ENCODE results near the gene TMEM92.

Gene TMEM92

GRCh38 chr17:50289278-50289677, 15.0 kb downstream of the TMEM92 start:
- TF ChIP-seq, protein P1, sequence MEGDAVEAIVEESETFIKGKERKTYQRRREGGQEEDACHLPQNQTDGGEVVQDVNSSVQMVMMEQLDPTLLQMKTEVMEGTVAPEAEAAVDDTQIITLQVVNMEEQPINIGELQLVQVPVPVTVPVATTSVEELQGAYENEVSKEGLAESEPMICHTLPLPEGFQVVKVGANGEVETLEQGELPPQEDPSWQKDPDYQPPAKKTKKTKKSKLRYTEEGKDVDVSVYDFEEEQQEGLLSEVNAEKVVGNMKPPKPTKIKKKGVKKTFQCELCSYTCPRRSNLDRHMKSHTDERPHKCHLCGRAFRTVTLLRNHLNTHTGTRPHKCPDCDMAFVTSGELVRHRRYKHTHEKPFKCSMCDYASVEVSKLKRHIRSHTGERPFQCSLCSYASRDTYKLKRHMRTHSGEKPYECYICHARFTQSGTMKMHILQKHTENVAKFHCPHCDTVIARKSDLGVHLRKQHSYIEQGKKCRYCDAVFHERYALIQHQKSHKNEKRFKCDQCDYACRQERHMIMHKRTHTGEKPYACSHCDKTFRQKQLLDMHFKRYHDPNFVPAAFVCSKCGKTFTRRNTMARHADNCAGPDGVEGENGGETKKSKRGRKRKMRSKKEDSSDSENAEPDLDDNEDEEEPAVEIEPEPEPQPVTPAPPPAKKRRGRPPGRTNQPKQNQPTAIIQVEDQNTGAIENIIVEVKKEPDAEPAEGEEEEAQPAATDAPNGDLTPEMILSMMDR (IDR thresholded peaks at IDR 0.05; ENCODE audit: low read depth, low read length, missing control alignments), result no peak
- no peak for DNase-seq
- Histone ChIP-seq H3K36me3 (replicated peaks) (no peaks in the 10 kb centered on the region), H3K27ac (peak overlapping the region; percentile 87), H3K27me3 (replicated peaks) (no peaks in the 10 kb centered on the region), H3K4me3 (ENCODE audit: low read depth, low read length) (peak overlapping the region; percentile 46)
- in situ Hi-C loops (cut with HindIII; ENCODE audit: low pct_ligation_motif_present, low sequenced_read_pairs), result no loop called here

DNA sequence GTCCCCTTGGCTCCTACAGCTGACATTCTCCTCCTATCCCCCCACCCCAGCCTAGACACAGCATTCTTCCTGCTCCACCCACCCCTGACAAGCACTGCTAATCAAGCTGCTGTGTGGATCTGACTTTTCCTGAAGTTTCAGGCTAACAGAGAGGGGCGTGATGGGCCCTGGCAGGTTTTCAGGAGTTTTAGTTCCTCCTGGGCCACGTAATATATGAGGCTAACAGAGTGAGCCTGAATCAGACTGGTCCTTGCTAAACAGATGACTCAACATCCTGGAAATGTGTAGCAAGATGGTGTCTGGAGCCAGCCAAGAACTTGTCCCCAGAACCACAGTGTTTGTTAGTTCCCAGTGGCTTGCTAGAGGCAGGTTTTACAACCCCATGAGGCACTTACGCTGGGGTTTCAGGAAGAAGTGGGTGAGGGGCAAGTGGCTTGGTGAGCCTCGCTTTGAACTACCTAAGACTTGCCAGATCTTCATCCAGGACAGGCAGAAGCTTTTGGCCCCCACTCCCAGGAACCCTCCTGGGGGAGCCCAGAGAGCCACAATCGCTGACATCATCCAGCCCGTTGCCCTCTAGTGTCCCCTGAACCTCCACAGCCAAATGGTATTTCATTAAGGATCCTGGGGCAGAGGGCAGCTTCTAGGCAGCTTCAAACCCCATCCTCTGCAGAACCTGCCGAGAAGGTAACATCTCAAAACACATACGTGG, 15.9 kb downstream of the TMEM92 start:
- peak overlapping the region; percentile 87 for H3K27ac ChIP-seq
- peak; percentile 93 for DNase-seq
- in situ Hi-C loops (cut with HindIII; ENCODE audit: low pct_ligation_motif_present, low sequenced_read_pairs), result no loop called here
- TF ChIP-seq, protein P1 (IDR thresholded peaks at IDR 0.05; ENCODE audit: low read depth, low read length, missing control alignments), result no peak
- H3K36me3 ChIP-seq (replicated peaks), result no peaks in the 10 kb centered on the region
- peak overlapping the region; percentile 46 for H3K4me3 ChIP-seq (ENCODE audit: low read depth, low read length)
- no peaks in the 10 kb centered on the region for H3K27me3 ChIP-seq (replicated peaks)

- H3K27me3 ChIP-seq (replicated peaks), result no peaks in the 10 kb centered on the region
- TF ChIP-seq, protein P1 (IDR thresholded peaks at IDR 0.05; ENCODE audit: low read depth, low read length, missing control alignments), result no peak
- DNase-seq, result no peak
- in situ Hi-C loops (cut with HindIII; ENCODE audit: low pct_ligation_motif_present, low sequenced_read_pairs), result no loop called here
- H3K27ac ChIP-seq, result no peak overlapping the region
- no peaks in the 10 kb centered on the region for H3K36me3 ChIP-seq (replicated peaks)
- H3K4me3 ChIP-seq (ENCODE audit: low read depth, low read length), result no peak overlapping the region
Observed at GRCh38 chr17:50290933-50291332, 16.7 kb downstream of the TMEM92 start.

- Histone ChIP-seq H3K4me3 (ENCODE audit: low read depth, low read length) (no peak overlapping the region), H3K27me3 (replicated peaks) (no peaks in the 10 kb centered on the region), H3K36me3 (replicated peaks) (no peaks in the 10 kb centered on the region), H3K27ac (no peak overlapping the region)
- in situ Hi-C loops (cut with HindIII; ENCODE audit: low pct_ligation_motif_present, low sequenced_read_pairs), result no loop called here
- DNase-seq, result no peak
- TF ChIP-seq, protein P1 (IDR thresholded peaks at IDR 0.05; ENCODE audit: low read depth, low read length, missing control alignments), result no peak
Observed at GRCh38 chr17:50292465-50292864, 18.2 kb downstream of the TMEM92 start.

- no peak overlapping the region for H3K4me3 ChIP-seq (ENCODE audit: low read depth, low read length)
- no peaks in the 10 kb centered on the region for H3K27me3 ChIP-seq (replicated peaks)
- H3K27ac ChIP-seq, result no peak overlapping the region
- no peak for DNase-seq
- in situ Hi-C loops (cut with HindIII; ENCODE audit: low pct_ligation_motif_present, low sequenced_read_pairs), result no loop called here
- no peaks in the 10 kb centered on the region for H3K36me3 ChIP-seq (replicated peaks)
- TF ChIP-seq, protein P1 (IDR thresholded peaks at IDR 0.05; ENCODE audit: low read depth, low read length, missing control alignments), result no peak
Observed at GRCh38 chr17:50295021-50295420, 20.8 kb downstream of the TMEM92 start.

DNA sequence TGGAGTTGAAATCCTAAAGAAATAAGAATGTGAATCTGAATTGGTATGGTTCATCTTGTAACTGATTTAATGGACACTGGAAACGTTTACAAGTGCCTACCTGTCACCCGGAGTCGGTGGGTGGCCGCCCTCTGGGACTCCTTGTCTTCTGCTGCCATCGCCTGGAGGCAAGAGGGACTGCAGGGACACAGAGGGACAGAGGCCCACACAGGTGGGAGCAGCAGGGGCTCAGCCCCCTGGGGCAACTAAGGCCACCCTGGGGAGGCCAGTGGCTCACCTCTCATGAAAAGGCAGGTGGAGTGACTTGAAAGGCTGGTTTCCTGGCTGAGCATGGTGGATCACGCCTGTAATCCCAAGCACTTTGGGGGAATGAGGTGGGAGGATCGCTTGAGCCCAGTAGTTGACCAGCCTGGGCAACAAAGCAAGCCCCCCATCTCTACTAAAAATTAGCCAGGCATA, 23.2 kb downstream of the TMEM92 start:
- Histone ChIP-seq H3K27me3 (replicated peaks) (no peaks in the 10 kb centered on the region), H3K27ac (no peak overlapping the region), H3K4me3 (ENCODE audit: low read depth, low read length) (no peak overlapping the region), H3K36me3 (replicated peaks) (no peaks in the 10 kb centered on the region)
- DNase-seq, result peak; percentile 46
- TF ChIP-seq, protein P1 (IDR thresholded peaks at IDR 0.05; ENCODE audit: low read depth, low read length, missing control alignments), result peak; percentile 97
- in situ Hi-C loops (cut with HindIII; ENCODE audit: low pct_ligation_motif_present, low sequenced_read_pairs), result no loop called here

All from brain microvascular endothelial cell (primary cell).